ENCODE measurements around the gene CASP9.
"Not testable (repeated sequence)": the region's sequence is repeated elsewhere in the genome, so short reads cannot be mapped to it uniquely, and the experiment has no call there.

Gene CASP9

DNA sequence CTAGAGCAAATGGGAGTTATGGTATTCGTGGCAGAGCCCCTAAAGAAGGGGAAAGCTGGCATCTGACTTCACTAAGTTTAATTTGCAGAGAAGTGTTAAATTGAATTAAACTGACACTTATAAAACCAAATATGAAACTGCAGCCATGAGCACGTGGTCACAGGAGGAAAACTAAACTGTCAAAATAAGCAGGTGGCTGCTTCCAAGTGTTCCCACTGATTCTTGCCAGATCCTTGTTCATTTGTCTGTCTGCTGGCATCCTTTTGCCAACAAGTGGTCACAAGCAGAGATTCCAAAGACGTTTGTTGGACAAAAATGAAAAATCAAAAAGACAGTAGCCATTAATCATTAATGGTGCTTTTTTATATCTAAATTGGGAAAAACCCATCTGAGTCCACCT is 54.7 kb downstream of the CASP9 start:
- DNase-seq (ENCODE audit: low spot score), result no peak

DNA sequence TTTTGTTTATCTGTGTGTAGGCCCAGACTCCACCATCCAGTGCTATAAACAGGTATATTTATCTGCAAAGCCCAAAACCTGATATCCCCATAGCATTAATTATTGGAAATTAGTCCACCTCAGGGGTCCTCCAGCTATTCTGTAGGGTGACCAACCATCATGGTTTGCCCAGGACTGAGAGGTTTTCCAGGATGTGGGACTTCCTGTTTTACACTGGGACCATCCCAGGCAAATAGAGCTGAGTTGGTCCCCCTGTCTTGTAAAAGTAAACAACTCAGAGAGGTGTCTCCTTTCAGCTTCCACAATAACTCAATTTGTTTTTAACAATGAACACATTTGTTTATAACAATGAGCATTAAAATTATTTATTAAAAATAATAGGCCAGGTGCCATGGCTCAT is 55.9 kb downstream of the CASP9 start:
- no peak for DNase-seq (ENCODE audit: low spot score)

- DNase-seq (ENCODE audit: low spot score), result not testable (repeated sequence)
Observed at GRCh38 chr1:15466955-15467625, 56.9 kb downstream of the CASP9 start.

- DNase-seq (ENCODE audit: low spot score), result no peak
Observed at GRCh38 chr1:15465674-15466073, 58.3 kb downstream of the CASP9 start.

DNA sequence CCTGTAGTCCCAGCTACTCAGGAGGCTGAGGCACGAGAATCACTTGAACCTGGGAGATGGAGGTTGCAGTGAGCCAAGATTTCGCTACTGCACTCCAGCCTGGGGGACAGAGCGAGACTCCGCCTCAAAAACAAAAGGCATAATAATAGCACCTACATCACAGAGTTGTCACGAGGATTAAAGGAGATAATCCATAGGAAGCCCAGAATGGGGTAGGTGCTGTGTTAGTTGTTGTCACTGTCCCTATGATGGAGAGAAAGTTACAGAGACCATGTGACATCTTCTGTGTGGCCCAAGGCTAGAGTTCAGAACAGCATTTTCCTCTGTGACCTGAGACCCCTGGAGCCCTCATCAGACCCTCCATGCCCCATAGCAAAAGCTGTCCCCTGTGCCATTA is 60.1 kb downstream of the CASP9 start:
- not testable (repeated sequence) for DNase-seq (ENCODE audit: low spot score)

- not testable (repeated sequence) for DNase-seq (ENCODE audit: low spot score)
Observed at GRCh38 chr1:15463064-15463800, 60.8 kb downstream of the CASP9 start.

GRCh38 chr1:15460708-15461095 is 63.3 kb downstream of the CASP9 start:
- DNase-seq (ENCODE audit: low spot score), result no peak

- DNase-seq (ENCODE audit: low spot score), result no peak
Observed at GRCh38 chr1:15459771-15460707, 64.0 kb downstream of the CASP9 start.

DNA sequence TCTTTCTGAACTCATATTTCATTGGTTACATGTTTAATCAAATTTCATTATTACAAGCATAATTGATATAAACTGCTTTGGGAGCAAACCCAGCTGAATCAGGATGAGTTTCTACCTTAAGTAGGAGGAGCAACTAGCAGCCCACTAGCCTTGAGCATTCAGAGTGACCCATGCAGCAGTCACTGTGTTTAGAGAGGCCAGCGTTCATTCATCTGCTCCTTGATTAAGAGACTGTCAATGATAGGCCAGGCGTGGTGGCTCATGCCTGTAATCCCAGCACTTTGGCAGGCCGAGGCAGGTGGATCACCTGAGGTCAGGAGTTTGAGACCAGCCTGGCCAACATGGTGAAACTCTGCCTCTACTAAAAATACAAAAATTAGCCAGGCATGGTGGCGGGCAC is 65.6 kb downstream of the CASP9 start:
- not testable (repeated sequence) for DNase-seq (ENCODE audit: low spot score)

- no peak for DNase-seq (ENCODE audit: low spot score)
Observed at GRCh38 chr1:15457585-15457984, 66.4 kb downstream of the CASP9 start.

DNA sequence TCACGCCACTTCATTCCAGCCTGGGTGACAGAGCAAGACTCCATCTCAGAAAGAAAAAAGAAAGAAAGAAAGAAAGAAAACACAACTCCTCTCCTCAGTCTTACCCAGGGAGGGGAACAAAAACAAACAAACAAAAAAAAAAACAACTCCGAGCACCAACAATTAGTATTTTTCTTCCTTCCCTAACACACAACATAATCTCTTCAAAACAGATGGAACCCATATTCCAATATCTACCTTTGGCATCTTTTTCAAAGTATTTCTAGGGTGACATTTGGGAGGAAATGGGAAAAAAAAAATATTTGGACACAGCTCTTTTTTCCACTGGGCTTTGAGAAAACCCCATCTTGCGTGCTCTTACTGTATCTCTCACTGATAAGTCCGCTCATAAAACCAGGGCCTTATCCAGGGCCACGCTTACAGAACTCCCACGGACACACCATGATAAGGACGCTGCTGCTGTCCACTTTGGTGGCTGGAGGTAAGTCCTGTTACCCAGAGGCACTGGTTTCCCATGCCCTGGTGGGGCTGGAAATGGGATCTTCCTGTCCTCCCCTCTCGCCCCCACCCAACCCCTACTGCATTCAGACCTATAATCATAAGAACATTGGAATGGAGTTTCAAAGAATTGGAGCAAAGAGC is 67.6 kb downstream of the CASP9 start, which contains the start of gene CELA2A:
Gene CELA2A, plus strand, starts transcription at position 420 of the 642 bp plus-strand sequence. Its CDS starts 22 bp downstream, at position 442.
- no peak for DNase-seq (ENCODE audit: low spot score)

DNA sequence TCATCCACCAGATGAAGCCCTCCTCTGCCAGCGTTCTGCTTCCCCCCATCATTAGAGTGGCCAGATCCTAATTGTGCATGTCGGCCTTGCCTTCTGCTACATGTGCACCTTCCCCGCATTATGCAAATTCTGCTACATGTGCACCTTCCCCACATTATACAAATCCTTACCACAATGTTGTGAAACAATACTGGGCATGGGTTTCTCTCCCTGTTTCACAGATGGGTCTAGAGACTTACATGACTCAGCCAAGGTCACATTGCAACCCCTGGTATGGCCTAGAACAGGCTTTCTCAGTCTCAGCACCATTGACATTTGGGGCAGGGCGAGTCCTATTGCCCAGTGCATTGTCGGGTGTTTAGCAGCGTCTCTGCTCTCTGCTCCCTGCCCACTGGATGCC is 68.5 kb downstream of the CASP9 start:
- no peak for DNase-seq (ENCODE audit: low spot score)

- no peak for DNase-seq (ENCODE audit: low spot score)
Observed at GRCh38 chr1:15454256-15454655, 69.8 kb downstream of the CASP9 start.

DNA sequence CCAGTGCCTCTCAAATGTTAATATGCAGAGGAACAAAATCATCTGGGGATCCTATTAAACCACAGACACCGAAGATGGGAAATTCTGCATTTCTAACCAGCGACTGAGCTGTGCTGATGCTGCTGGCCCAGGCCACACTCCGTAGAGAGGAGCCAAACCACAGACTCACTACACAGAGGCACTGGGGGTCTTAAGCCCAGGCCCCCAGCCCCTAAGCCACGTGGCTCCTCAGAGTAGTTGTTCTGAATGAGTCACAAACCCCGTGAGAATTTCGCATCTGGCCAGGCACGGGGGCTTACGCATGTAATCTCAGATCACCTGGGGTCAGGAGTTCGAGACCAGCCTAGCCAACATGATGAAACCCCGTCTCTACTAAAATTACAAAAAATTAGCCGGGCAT is 70.3 kb downstream of the CASP9 start:
- no peak for DNase-seq (ENCODE audit: low spot score)

GRCh38 chr1:15452866-15453571 is 71.0 kb downstream of the CASP9 start:
- no peak for DNase-seq (ENCODE audit: low spot score)

GRCh38 chr1:15452216-15452615 is 71.8 kb downstream of the CASP9 start:
- no peak for DNase-seq (ENCODE audit: low spot score)

DNA sequence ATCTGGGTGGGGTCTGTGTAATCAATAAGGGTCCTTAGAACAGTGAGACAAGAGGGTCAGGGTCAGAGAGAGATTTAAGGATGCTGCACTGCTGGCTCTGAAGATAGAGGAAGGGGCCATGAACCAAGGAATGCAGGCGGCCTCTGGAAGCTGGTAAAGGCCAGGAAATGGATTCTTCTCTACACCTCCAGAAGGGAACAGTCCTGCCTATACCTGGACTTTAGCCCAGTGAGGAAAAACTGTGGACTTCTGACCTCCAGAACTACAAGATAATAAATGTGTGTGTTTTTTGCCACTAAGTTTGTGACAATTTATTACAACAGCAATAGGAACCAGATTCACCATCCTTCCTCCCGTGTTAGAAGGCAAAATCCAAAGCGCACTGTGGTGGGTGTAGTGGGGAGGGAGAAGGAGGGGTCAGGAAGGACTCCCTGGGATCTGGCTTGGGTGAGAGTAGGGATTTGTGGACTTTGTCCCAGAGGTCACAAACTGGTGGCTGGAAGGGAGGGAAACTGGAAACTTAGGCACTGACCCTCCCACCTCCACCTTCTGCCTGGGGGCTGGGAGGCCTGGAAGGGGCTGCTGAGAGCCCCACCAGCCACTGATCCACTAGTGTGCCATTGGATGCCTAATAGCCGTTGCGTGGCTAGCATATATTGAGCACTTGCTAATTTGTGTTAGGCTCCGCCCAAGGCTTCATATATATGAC is 72.8 kb downstream of the CASP9 start:
- DNase-seq (ENCODE audit: low spot score), result no peak

- no peak for DNase-seq (ENCODE audit: low spot score)
Observed at GRCh38 chr1:15449567-15449966, 74.4 kb downstream of the CASP9 start.

DNA sequence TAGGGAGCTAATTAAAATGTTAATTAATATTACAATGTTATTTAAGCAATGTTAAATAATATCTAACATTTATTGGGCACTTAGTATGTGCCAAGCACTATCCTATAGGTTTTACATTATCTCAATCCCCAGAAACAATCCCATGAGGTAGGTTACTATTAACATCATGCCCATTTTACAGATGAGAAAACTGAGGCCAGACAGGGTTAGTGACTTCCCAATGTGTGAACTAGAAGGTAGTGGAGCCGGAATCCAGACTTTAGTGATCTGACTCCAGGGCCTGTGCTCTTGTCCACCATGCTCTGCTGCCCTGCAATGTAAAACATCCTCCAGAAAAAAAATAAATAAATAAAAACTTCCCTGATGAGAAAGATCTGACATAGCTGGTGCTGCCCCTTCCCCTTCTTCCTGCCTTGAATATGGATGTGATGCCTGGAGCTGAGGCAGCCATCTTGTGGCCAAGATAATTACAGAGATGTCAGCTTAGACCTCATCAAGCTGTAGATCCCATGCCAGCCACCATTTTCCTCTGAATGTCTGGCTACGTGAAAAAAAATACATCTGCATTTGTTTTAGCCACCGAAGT is 75.0 kb downstream of the CASP9 start:
- DNase-seq (ENCODE audit: low spot score), result no peak

DNA sequence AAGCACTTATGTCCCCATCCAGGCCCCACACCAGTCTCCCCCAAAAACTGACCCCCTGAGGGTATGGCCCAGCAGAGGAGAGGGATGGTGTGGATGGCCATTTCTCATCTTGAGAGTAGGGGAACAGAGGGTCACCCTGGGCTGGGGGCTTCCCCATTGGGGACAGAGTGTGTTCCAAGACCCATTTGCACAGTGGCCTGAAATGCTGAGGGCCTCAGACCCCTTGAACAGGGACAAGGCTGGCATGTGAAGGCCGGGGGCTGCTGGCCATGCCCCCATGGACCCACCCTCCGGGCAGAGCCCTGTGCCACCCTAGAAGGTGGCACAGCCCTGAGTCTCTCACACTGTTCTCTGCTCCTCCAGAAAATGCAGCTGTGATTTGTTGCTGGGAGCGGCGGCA is 77.8 kb downstream of the CASP9 start:
- no peak for DNase-seq (ENCODE audit: low spot score)
